Left lung (tissue), 10 donors: ENCODE data around the gene PDILT. TPM values are rescaled to one million over a fixed set of nuclear protein-coding genes. Genes with fewer than 3 reads are reported as not detected.

Source experiments
- ATAC-seq: fragments of 200-7000 bp; cut with Tn5 transposase; one replicate; pipeline ENCODE4 v1.9.1; 2020; ENCODE audit warnings: moderate library complexity
- DNase-seq, 4 donors: peaks; one replicate each; pipeline ENCODE4 v3.0.0-alpha.2; 2013 to 2020
- H3K27ac ChIP-seq, 2 donors: fragments of 200-600 bp; sonication (generic) in 1 of 2; one replicate each; pipeline versions ENCODE4 v1.5.0 to v1.8.0; 2020 to 2021
- H3K27me3 ChIP-seq, 2 donors: fragments of 200-600 bp; sonication (generic) in 1 of 2; one replicate each; pipeline versions ENCODE4 v1.5.0 to v1.8.0; 2020 to 2021
- H3K36me3 ChIP-seq, 2 donors: fragments of 200-600 bp; sonication (generic) in 1 of 2; one replicate each; pipeline versions ENCODE4 v1.5.0 to v1.8.0; 2020 to 2021
- H3K4me1 ChIP-seq, 2 donors: fragments of 200-600 bp; one replicate each; pipeline ENCODE4 v1.8.0; 2021
- H3K4me3 ChIP-seq, 2 donors: fragments of 200-600 bp; sonication (generic) in 1 of 2; one replicate each; pipeline versions ENCODE4 v1.5.0 to v1.8.0; 2020 to 2021; ENCODE audit warnings: mild to moderate bottlenecking in 1 of 2
- H3K9me3 ChIP-seq, 2 donors: fragments of 200-600 bp; sonication (generic) in 1 of 2; one replicate each; pipeline versions ENCODE4 v1.5.0 to v1.8.0; 2020 to 2021
- intact Hi-C, 2 donors: fragments of 100-400 bp; cut with DNase I; formaldehyde crosslinking; loops; one replicate each; pipeline versions ENCODE4 v1.11.2 to v1.14.2; 2022
- polyA plus RNA-seq, 6 donors: library from polyadenylated mRNA; unstranded; fragments of 120-200 nt; gene quantifications; one replicate each; pipeline ENCODE4 v1.2.1, GENCODE V29; 2013; ENCODE audit not compliant: insufficient read length in 6 of 6
- total RNA-seq, 2 donors: library from RNA; stranded (reverse); fragmentation: NEBNext Ultra II Directional; extraction: Animal tissue kit (Norgen Biotek cat#: 25700); gene quantifications; one replicate each; pipeline ENCODE4 v1.2.1, GENCODE V29; 2021
- TF ChIP-seq, protein P1 (sequence below), 2 donors: fragments of 200-600 bp; sonication (generic) in 1 of 2; IDR thresholded peaks; one replicate each; pipeline versions ENCODE4 v1.5.0 to v1.8.0; 2021; ENCODE audit warnings: antibody characterized with exemption in 2 of 2
- donor health status: DM: no; HTN: yes; CAD: no.
- donor health status: DM: no; HTN: no; CAD: no.

Gene PDILT
- total and polyA plus RNA-seq, 8 donors = not detected

DNA sequence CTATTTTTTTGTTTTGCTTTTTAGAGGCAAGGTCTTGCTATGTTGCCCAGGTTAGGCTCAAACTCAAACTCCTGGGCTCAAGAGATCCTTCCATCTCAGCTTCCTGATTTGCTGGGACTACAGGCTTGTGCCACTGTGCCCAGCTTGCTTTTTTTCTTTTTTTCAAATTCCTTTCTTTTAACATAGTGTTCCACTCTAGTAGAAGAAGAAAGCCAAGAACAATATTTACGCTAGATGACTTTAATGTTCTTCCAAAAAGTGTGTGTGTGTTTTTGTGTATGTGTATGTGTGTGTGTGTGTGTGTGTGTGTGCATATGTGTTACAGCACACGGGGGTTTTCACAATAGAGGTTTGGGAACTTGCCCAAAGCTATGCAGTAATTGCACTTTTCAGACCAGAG lies 41.3 kb downstream of the PDILT start:
- H3K27ac ChIP-seq = no peak overlapping the region
- ATAC-seq (no peak), DNase-seq (no peak)
- intact Hi-C loops = no loop called here
- H3K36me3 ChIP-seq = no peaks in the 10 kb centered on the region
- TF ChIP-seq, protein P1, sequence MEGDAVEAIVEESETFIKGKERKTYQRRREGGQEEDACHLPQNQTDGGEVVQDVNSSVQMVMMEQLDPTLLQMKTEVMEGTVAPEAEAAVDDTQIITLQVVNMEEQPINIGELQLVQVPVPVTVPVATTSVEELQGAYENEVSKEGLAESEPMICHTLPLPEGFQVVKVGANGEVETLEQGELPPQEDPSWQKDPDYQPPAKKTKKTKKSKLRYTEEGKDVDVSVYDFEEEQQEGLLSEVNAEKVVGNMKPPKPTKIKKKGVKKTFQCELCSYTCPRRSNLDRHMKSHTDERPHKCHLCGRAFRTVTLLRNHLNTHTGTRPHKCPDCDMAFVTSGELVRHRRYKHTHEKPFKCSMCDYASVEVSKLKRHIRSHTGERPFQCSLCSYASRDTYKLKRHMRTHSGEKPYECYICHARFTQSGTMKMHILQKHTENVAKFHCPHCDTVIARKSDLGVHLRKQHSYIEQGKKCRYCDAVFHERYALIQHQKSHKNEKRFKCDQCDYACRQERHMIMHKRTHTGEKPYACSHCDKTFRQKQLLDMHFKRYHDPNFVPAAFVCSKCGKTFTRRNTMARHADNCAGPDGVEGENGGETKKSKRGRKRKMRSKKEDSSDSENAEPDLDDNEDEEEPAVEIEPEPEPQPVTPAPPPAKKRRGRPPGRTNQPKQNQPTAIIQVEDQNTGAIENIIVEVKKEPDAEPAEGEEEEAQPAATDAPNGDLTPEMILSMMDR (IDR thresholded peaks at IDR 0.05) = no peak
- H3K4me1 ChIP-seq = no peaks in the 10 kb centered on the region
- H3K9me3 ChIP-seq = no peaks in the 10 kb centered on the region
- H3K4me3 ChIP-seq = no peak overlapping the region
- no peaks in the 10 kb centered on the region for H3K27me3 ChIP-seq

DNA sequence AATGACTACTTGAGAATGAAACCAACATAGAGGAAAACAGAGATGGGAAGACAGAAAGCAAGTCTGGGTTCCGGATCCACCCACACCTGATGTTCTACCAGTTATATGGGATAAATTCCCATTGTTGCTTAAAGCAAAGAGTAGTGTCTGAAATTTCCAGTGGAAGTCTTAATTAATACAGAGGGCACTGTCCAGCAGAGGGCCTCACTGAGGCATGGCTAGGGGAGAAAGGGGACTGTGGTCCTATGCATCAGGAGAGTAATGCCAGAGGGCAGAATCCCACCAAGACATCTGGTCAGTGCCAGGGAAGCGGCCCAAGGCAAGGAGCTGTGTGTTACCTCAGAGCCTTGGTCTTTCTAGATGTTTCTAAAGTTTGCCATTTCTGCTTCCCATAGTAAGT lies 44.5 kb downstream of the PDILT start:
- TF ChIP-seq, protein P1 (IDR thresholded peaks at IDR 0.05) = no peak
- H3K27ac ChIP-seq = no peak overlapping the region
- H3K36me3 ChIP-seq = no peaks in the 10 kb centered on the region
- intact Hi-C loops = no loop called here
- H3K4me1 ChIP-seq = no peaks in the 10 kb centered on the region
- H3K27me3 ChIP-seq = peaks cover 0 to 11% of the 10 kb centered on the region in 2 donors
- H3K4me3 ChIP-seq = no peak overlapping the region
- no peak for ATAC-seq
- no peak for DNase-seq
- no peaks in the 10 kb centered on the region for H3K9me3 ChIP-seq

DNA sequence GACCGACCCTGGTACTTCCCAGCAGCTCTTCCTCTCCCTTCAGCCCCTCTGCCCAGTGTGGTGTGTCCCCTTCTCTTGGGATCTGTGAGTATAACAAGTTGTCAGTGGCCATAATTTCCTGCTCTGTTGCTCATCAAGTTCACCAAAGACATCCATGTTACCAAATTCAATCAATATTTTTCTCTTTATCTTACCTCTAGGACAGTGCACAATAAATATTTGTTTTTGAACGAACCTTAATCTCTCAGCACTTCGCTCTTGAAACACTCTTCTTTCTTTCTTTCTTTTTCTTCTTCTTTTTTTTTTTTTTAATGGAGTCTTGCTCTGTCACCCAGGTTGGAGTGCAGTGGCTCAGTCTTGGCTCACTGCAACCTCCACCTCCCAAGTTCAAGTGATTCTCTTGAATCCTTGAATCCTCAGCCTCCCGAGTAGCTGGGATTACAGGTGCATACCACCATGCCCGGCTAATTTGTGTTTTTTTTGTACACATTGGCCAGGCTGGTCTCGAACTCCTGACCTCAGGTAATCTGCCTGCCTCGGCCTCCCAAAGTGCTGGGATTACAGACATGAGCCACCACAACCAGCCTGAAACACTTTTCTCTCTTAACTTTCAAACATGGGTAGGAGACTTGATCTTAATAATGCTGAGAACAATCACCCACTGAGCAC lies 49.3 kb downstream of the PDILT start:
- Histone ChIP-seq H3K4me3 (no peak overlapping the region), H3K27ac (no peak overlapping the region), H3K36me3 (no peaks in the 10 kb centered on the region), H3K4me1 (no peaks in the 10 kb centered on the region), H3K27me3 (peaks cover 0 to 18% of the 10 kb centered on the region in 2 donors), H3K9me3 (no peaks in the 10 kb centered on the region)
- DNase-seq (no peak), ATAC-seq (no peak)
- intact Hi-C loops = no loop called here
- TF ChIP-seq, protein P1 (IDR thresholded peaks at IDR 0.05) = no peak

DNA sequence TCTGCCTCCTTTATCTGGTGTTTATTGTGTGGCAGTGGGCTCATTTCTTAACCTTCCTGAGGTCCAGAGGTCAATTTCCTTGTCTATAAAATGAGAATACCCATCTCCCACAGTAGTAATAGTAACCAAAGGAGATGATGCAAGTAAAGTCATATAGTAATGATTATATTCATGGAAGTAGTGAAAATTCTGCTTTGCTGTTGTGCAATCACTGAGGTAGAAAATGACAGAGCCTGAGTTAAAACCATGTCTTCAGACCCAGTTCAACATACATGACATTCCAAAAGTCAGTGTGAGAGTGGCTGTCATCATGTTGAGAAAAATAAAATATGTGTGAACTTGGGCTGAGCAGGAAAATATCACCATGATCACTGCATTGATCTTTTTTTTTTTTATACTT lies 51.2 kb downstream of the PDILT start:
- no peaks in the 10 kb centered on the region for H3K36me3 ChIP-seq
- H3K27me3 ChIP-seq = peaks cover 0 to 35% of the 10 kb centered on the region in 2 donors
- DNase-seq (no peak), ATAC-seq (no peak)
- no peaks in the 10 kb centered on the region for H3K9me3 ChIP-seq
- H3K4me3 ChIP-seq = no peak overlapping the region
- no peak overlapping the region for H3K27ac ChIP-seq
- no peaks in the 10 kb centered on the region for H3K4me1 ChIP-seq
- TF ChIP-seq, protein P1 (IDR thresholded peaks at IDR 0.05) = no peak
- intact Hi-C loops = no loop called here

DNA sequence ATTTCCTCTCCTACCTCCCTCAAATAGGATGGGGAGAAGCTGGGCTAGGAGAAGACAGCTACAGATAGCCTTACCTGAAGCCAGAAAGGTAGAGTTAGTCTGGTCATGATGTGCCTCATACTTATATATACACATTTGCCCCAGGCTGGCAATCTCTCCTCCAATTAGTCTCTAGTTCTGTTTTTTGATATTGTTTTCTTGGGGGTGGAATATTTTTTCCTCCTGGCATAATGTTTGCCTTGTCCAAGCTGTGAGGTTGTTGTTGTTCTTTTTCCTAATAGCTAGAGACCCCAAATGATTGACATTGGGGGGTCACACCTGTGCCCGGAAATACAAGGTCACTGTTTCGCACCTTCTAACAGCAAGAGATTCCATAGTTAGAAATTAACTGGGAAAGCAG lies 51.9 kb downstream of the PDILT start, which contains the start of gene UMOD:
Gene UMOD (minus strand): TSS at position 101 of the 400 bp plus-strand sequence. CDS start 1,978 bp downstream, outside the sequence.
- intact Hi-C loops = no loop called here
- H3K27me3 ChIP-seq = peaks cover 0 to 43% of the 10 kb centered on the region in 2 donors
- H3K27ac ChIP-seq = no peak within 1 kb of the TSS
- DNase-seq (no peak), ATAC-seq (no peak)
- no peaks in the 10 kb centered on the region for H3K4me1 ChIP-seq
- TF ChIP-seq, protein P1 (IDR thresholded peaks at IDR 0.05) = no peak
- no peaks in the 10 kb centered on the region for H3K36me3 ChIP-seq
- no peak within 1 kb of the TSS for H3K4me3 ChIP-seq
- no peaks in the 10 kb centered on the region for H3K9me3 ChIP-seq
